ENCODE results near the gene MERTK. TPM values are rescaled to one million over a fixed set of nuclear protein-coding genes. Genes with fewer than 3 reads are reported as not detected.
"Not testable (repeated sequence)": the region's sequence is repeated elsewhere in the genome, so short reads cannot be mapped to it uniquely, and the experiment has no call there.

MERTK gene
- total RNA-seq, 1 donor from 2014 or later: 27.1 TPM

DNA sequence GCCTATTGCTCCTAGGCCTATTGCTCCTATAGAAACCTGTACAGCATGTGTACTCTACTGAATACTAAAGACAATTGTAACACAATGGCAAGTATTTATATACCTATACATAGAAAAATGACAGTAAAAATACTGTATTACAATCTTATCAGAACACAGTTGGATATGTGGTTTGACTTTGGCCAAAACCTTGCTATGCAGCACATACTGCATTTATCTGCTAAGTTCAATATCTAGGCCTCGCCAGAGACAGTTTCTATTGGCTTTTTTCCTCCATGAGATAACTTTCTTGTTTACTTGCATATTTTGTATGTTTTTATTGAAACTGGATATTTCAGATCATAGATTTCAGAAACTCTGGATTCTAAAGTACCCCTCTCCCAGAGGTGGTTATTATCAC is 137.4 kb downstream of the MERTK start:
- peaks cover 12% of the 10 kb centered on the region for H3K36me3 Mint-ChIP-seq

DNA sequence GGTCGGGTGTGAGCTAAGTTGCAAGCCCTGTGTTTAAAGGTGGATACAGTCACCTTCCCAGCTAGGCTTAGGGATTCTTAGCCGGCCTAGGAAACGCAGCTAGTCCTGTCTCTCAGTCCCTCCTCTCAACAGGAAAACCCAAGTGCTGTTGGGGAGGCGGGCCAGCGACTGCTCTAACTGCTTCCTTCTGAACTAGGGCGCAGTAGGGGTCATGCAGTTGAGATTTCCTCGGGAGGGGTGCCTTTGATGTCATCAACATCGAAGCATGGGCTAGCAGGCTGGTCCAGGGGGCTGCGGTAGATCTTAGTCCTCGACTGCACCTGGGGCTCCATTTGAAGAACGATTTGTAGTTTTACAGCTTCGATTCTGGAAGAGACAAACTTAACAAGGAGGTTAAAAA is 141.1 kb downstream of the MERTK start:
- not testable (repeated sequence) for DNase-seq (ENCODE audit: low spot score in 2 of 2, unreplicated experiment in 2 of 2); H3K4me3 Mint-ChIP-seq; H3K27me3 Mint-ChIP-seq (ENCODE audit: low read depth); H3K27ac Mint-ChIP-seq
- Mint-ChIP-seq H3K36me3 (peaks cover 13% of the 10 kb centered on the region), H3K9me3 (peaks cover 26% of the 10 kb centered on the region), H3K4me1 (peaks cover 12% of the 10 kb centered on the region)

More for the DNA sequence above, 137.4 kb downstream of the MERTK start:
- no peak for DNase-seq (ENCODE audit: low spot score in 2 of 2, unreplicated experiment in 2 of 2)
- H3K4me3 Mint-ChIP-seq: no peak overlapping the region
- no peaks in the 10 kb centered on the region for H3K27me3 Mint-ChIP-seq (ENCODE audit: low read depth)
- H3K4me1 Mint-ChIP-seq: peaks cover 21% of the 10 kb centered on the region
- TF ChIP-seq, protein P1, sequence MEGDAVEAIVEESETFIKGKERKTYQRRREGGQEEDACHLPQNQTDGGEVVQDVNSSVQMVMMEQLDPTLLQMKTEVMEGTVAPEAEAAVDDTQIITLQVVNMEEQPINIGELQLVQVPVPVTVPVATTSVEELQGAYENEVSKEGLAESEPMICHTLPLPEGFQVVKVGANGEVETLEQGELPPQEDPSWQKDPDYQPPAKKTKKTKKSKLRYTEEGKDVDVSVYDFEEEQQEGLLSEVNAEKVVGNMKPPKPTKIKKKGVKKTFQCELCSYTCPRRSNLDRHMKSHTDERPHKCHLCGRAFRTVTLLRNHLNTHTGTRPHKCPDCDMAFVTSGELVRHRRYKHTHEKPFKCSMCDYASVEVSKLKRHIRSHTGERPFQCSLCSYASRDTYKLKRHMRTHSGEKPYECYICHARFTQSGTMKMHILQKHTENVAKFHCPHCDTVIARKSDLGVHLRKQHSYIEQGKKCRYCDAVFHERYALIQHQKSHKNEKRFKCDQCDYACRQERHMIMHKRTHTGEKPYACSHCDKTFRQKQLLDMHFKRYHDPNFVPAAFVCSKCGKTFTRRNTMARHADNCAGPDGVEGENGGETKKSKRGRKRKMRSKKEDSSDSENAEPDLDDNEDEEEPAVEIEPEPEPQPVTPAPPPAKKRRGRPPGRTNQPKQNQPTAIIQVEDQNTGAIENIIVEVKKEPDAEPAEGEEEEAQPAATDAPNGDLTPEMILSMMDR (IDR thresholded peaks at IDR 0.05; ENCODE audit: unreplicated experiment): no peak
- no peak overlapping the region for H3K27ac Mint-ChIP-seq
- H3K9me3 Mint-ChIP-seq: peaks cover 19% of the 10 kb centered on the region

DNA sequence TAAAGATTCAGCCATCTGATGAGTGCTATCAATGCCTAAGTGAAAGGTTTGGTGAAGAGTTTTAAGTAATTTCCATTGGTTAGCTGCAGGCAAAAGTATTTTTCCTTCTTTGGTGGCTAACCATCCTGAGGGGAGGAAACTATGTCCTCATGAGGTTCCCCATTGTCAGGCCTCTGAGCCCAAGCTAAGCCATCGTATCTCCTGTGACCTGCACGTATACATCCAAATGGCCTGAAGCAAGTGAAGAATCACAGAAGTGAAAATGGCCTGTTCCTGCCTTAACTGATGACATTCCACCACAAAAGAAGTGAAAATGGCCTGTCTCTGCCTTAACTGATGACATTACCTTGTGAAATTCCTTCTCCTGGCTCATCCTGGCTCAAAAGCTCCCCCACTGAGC is 141.7 kb downstream of the MERTK start:
- H3K9me3 Mint-ChIP-seq: peaks cover 26% of the 10 kb centered on the region
- H3K4me3 Mint-ChIP-seq; H3K27ac Mint-ChIP-seq; DNase-seq (ENCODE audit: low spot score in 2 of 2, unreplicated experiment in 2 of 2); H3K27me3 Mint-ChIP-seq (ENCODE audit: low read depth): not testable (repeated sequence)
- H3K4me1 Mint-ChIP-seq: peaks cover 12% of the 10 kb centered on the region
- H3K36me3 Mint-ChIP-seq: peaks cover 15% of the 10 kb centered on the region

DNA sequence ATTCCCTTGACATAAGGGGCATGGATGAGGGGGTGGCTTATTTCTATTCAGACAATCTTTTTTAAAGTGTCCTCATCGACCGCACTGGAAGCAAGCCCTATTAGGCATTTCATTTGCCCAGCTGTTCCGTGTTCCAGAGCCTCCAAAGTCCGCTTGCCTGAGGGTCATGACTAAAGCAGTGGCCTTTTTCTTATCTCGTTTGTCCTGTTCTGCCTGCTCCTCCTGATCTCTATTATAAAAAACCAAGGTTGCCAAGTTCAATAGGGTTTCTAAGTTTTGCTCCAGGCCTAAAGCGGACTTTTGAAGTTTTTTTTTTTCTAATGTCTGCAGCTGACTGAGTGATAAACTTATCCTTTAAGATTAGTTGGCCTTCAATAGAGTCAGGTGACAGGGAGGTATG is 143.1 kb downstream of the MERTK start:
- H3K4me3 Mint-ChIP-seq; H3K27ac Mint-ChIP-seq; H3K27me3 Mint-ChIP-seq (ENCODE audit: low read depth); DNase-seq (ENCODE audit: low spot score in 2 of 2, unreplicated experiment in 2 of 2): not testable (repeated sequence)
- Mint-ChIP-seq H3K9me3 (peaks cover 40% of the 10 kb centered on the region), H3K4me1 (peaks cover 12% of the 10 kb centered on the region), H3K36me3 (peaks cover 23% of the 10 kb centered on the region)

DNA sequence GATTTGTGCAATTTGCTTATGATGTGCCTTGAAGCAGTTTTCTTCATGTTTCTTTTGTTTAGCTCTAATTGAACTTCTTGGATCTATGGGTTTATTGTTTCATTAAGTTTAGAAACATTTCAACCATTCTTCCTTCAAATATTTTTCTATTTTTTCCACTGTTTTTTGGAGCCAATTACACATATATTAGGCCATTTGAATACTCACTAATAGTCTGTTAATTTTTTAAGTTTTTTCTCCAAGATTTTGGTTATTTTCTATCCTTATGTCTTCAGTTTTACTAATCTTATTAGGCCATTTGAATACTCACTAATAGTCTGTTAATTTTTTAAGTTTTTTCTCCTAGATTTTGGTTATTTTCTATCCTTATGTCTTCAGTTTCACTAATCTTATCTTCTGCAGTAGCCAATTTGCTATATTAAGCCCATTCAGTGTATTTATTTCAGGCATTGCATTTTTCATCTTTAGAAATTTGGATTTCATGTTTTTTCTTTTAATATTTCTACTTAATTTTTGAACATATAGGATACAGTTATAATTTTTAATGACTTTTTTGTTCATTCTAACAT is 147.1 kb downstream of the MERTK start:
- no peak overlapping the region for H3K4me3 Mint-ChIP-seq
- H3K36me3 Mint-ChIP-seq: peaks cover 13% of the 10 kb centered on the region
- DNase-seq (ENCODE audit: low spot score in 2 of 2, unreplicated experiment in 2 of 2): no peak
- H3K4me1 Mint-ChIP-seq: peaks cover 17% of the 10 kb centered on the region
- H3K27ac Mint-ChIP-seq: no peak overlapping the region
- peaks cover 24% of the 10 kb centered on the region for H3K9me3 Mint-ChIP-seq
- no peaks in the 10 kb centered on the region for H3K27me3 Mint-ChIP-seq (ENCODE audit: low read depth)
- TF ChIP-seq, protein P1 (IDR thresholded peaks at IDR 0.05; ENCODE audit: unreplicated experiment): no peak

DNA sequence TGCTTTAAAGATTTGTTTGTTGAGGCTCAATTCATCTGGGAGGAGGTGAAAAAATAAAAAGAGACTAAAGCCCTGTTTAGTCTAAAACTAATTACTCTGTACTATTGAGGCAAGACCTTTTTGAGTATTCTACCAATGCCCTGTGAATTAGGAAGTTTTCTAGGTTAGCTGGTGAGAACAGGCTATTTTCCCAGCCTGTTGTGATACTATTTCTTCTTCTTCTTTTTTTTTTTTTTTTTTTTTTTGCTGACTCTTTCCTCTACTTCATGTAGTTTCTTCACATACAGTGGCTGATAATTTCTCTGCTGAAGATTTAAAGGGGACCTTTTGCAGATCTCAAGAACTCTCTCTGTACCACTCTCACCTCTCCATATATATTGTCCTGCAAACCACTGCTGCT is 147.8 kb downstream of the MERTK start:
- Mint-ChIP-seq H3K9me3 (peaks cover 24% of the 10 kb centered on the region), H3K27ac (no peak overlapping the region), H3K27me3 (ENCODE audit: low read depth) (no peaks in the 10 kb centered on the region), H3K36me3 (peaks cover 13% of the 10 kb centered on the region), H3K4me3 (no peak overlapping the region), H3K4me1 (peaks cover 13% of the 10 kb centered on the region)
- no peak for DNase-seq (ENCODE audit: low spot score in 2 of 2, unreplicated experiment in 2 of 2)
- TF ChIP-seq, protein P1 (IDR thresholded peaks at IDR 0.05; ENCODE audit: unreplicated experiment): no peak

DNA sequence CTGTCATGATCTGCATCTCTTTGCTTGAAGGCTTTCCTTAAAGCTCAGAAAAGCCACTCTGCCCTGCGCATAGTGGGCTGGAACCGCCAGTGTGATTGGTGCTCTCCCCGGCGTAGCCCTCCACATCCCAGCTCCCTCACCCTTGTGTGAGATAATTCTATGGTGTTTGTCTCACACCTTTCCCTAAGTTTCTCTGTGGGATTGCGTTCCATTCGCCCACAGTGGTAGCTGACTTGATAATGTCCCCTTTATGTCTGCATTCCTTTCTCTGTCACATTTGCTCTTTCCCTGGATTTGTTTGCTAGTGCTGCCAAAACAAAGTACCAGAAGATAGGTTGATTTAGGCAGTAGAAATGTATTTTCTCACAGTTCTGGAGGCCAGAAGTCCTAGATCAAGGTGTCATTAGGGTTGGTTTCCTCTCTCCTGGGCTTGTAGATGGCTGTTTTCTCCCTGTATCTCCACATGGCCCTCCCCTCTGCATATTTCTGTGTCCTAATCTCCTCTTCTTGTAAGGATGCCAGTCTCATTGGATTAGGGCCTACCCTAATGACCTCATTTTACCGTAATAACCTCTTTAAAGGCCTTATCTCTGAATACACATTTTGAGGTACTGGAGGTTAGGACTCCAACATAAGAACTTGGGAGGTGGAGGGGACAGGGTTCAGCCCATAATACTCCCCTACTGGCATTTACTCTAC is 149.3 kb downstream of the MERTK start:
- no peak for DNase-seq (ENCODE audit: low spot score in 2 of 2, unreplicated experiment in 2 of 2)
- peaks cover 24% of the 10 kb centered on the region for H3K9me3 Mint-ChIP-seq
- peaks cover 13% of the 10 kb centered on the region for H3K36me3 Mint-ChIP-seq
- H3K4me1 Mint-ChIP-seq: peaks cover 6% of the 10 kb centered on the region
- H3K4me3 Mint-ChIP-seq: no peak overlapping the region
- H3K27me3 Mint-ChIP-seq (ENCODE audit: low read depth): no peaks in the 10 kb centered on the region
- H3K27ac Mint-ChIP-seq: no peak overlapping the region
- TF ChIP-seq, protein P1 (IDR thresholded peaks at IDR 0.05; ENCODE audit: unreplicated experiment): no peak
